GM23338 (cell line): ENCODE results near the gene FAM47E. TPM values are rescaled to one million over a fixed set of nuclear protein-coding genes. Genes with fewer than 3 reads are reported as not detected.

Source experiments
- ATAC-seq: fragments of 200-7000 bp; cut with Tn5 transposase; 3 replicates; pipeline ENCODE4 v1.9.1; 2020
- DNase-seq: peaks from one replicate; pipeline ENCODE4 v3.0.0-alpha.2; 2015; ENCODE audit warnings: low spot score
- H2AFZ ChIP-seq: fragments of 200-600 bp; sonication (generic); 2 replicates; pipeline ENCODE4 v1.8.0; 2016; ENCODE audit warnings: antibody characterized with exemption, mild to moderate bottlenecking, moderate library complexity
- H3F3A ChIP-seq: fragments of 200-600 bp; sonication (generic); replicated peaks from 2 replicates; pipeline ENCODE4 v1.8.0; 2017; ENCODE audit warnings: antibody characterized with exemption, mixed run types, low read depth
- H3K27ac ChIP-seq: fragments of 200-600 bp; sonication (generic); 2 replicates; pipeline ENCODE4 v1.6.1; 2016; ENCODE audit warnings: low read depth
- H3K27me3 ChIP-seq: fragments of 200-600 bp; sonication (generic); 2 replicates; pipeline ENCODE4 v1.8.0; 2016; ENCODE audit warnings: mild to moderate bottlenecking, mixed run types, moderate library complexity; ENCODE audit not compliant: insufficient read depth
- H3K36me3 ChIP-seq: fragments of 200-600 bp; sonication (generic); 2 replicates; pipeline ENCODE4 v1.8.0; 2016; ENCODE audit warnings: mild to moderate bottlenecking; ENCODE audit not compliant: insufficient read depth
- H3K4me1 ChIP-seq: fragments of 200-600 bp; sonication (generic); 2 replicates; pipeline ENCODE4 v1.8.0; 2016; ENCODE audit warnings: mild to moderate bottlenecking, moderate library complexity; ENCODE audit not compliant: insufficient read depth
- H3K4me2 ChIP-seq: fragments of 200-600 bp; sonication (generic); 2 replicates; pipeline ENCODE4 v1.7.1; 2017; ENCODE audit warnings: mixed run types
- H3K4me3 ChIP-seq: fragments of 200-600 bp; sonication (generic); 2 replicates; pipeline ENCODE4 v1.6.1; 2016; ENCODE audit warnings: mixed run types
- H3K79me2 ChIP-seq: fragments of 200-600 bp; sonication (generic); replicated peaks from 2 replicates; pipeline ENCODE4 v1.8.0; 2017; ENCODE audit warnings: mild to moderate bottlenecking; ENCODE audit not compliant: insufficient read depth
- H3K9me2 ChIP-seq: fragments of 200-600 bp; sonication (generic); 2 replicates; pipeline ENCODE4 v1.8.0; 2017; ENCODE audit not compliant: insufficient read depth
- H4K20me1 ChIP-seq: fragments of 200-600 bp; sonication (generic); replicated peaks from 2 replicates; pipeline ENCODE4 v1.8.0; 2017; ENCODE audit warnings: mild to moderate bottlenecking; ENCODE audit not compliant: insufficient read depth
- H3K27ac Mint-ChIP-seq: 2 replicates; pipeline ENCODE4 v1.8.0; 2020; ENCODE audit warnings: inconsistent platforms, mild to moderate bottlenecking, moderate library complexity, mixed read lengths
- H3K27me3 Mint-ChIP-seq: 3 replicates; pipeline ENCODE4 v1.8.0; 2022; ENCODE audit warnings: low read depth, mild to moderate bottlenecking, moderate library complexity, mixed read lengths, inconsistent platforms; ENCODE audit not compliant: insufficient read depth, poor library complexity
- H3K36me3 Mint-ChIP-seq: 3 replicates; pipeline ENCODE4 v1.8.0; 2021; ENCODE audit warnings: low read depth, mild to moderate bottlenecking, inconsistent platforms, moderate library complexity, mixed read lengths
- H3K4me1 Mint-ChIP-seq: 3 replicates; pipeline ENCODE4 v1.8.0; 2020; ENCODE audit warnings: mild to moderate bottlenecking, inconsistent platforms, mixed read lengths
- H3K4me3 Mint-ChIP-seq: 3 replicates; pipeline ENCODE4 v1.8.0; 2021; ENCODE audit warnings: moderate library complexity, mild to moderate bottlenecking, inconsistent platforms, mixed read lengths
- H3K9me3 Mint-ChIP-seq: 3 replicates; pipeline ENCODE4 v1.8.0; 2020; ENCODE audit warnings: moderate library complexity, mild to moderate bottlenecking, inconsistent platforms, mixed read lengths
- CTCF ChIP-seq, 2 experiments: fragments of 200-600 bp in 1 of 2; sonication (generic) in 1 of 2; conservative IDR thresholded peaks; 2 replicates each; pipeline versions ENCODE4 v1.5.1 to v1.6.1; 2016 to 2017; ENCODE audit warnings: antibody characterized with exemption in 2 of 2, low read depth in 2 of 2, mild to moderate bottlenecking in 2 of 2, moderate library complexity in 1 of 2
- EZH2 ChIP-seq: fragments of 200-600 bp; sonication (generic); IDR thresholded peaks from one replicate; pipeline ENCODE4 v1.8.0; 2017; ENCODE audit warnings: antibody characterized with exemption, mild to moderate bottlenecking, low read depth; ENCODE audit not compliant: unreplicated experiment
- NANOG ChIP-seq: IDR thresholded peaks from 2 replicates; pipeline ENCODE4 v1.6.1; 2016; ENCODE audit warnings: antibody characterized with exemption, borderline replicate concordance
- POLR2AphosphoS5 ChIP-seq: IDR thresholded peaks from 2 replicates; pipeline ENCODE4 v1.6.1; 2016; ENCODE audit warnings: antibody characterized with exemption, low read depth
- REST ChIP-seq: IDR thresholded peaks from one replicate; pipeline ENCODE4 v1.6.1; 2018; ENCODE audit warnings: antibody characterized with exemption; ENCODE audit not compliant: unreplicated experiment
- ZNF114 ChIP-seq: fragments of 250-450 bp; sonication (Bioruptor Pico); IDR thresholded peaks from 2 replicates; pipeline ENCODE4 v1.5.0; 2020; ENCODE audit warnings: mild to moderate bottlenecking, moderate library complexity
- ZNF331 ChIP-seq: fragments of 250-450 bp; sonication (Bioruptor Pico); IDR thresholded peaks from 2 replicates; pipeline ENCODE4 v1.5.0; 2020; ENCODE audit warnings: low read depth, mild to moderate bottlenecking, moderate library complexity
- polyA plus RNA-seq: library from polyadenylated mRNA; unstranded; fragments of >200 nt; fragmentation: Nextera tagmentation; extraction: Ambion mirVana; gene quantifications from 2 replicates; pipeline ENCODE4 v1.2.1, GENCODE V29; 2016
- total RNA-seq: library from RNA; depleted of rRNA; stranded (reverse); fragments of >200 nt; shearing (Covaris generic); gene quantifications from 2 replicates; pipeline ENCODE4 v1.2.3, GENCODE V29; 2014

Gene FAM47E
- total and polyA plus RNA-seq, 2 experiments from 2014 or later = 0.66 to 2.3 TPM

GRCh38 chr4:76214177-76214675 lies 37.3 kb upstream of the FAM47E start:
- H3K36me3 Mint-ChIP-seq = no peaks in the 10 kb centered on the region; the same call in 2 of the 3 replicates

GRCh38 chr4:76215077-76215476 lies 36.4 kb upstream of the FAM47E start:
- Histone ChIP-seq H3F3A (peaks cover 21% of the 10 kb centered on the region), H3K4me3 (no peak overlapping the region), H3K79me2 (peaks cover 26% of the 10 kb centered on the region), H4K20me1 (no peaks in the 10 kb centered on the region; the same call in 1 of the 2 replicates), H3K36me3 (no peaks in the 10 kb centered on the region), H3K4me1 (peaks cover 31% of the 10 kb centered on the region), H2AFZ (no peak overlapping the region), H3K27me3 (no peaks in the 10 kb centered on the region), H3K9me2 (no peaks in the 10 kb centered on the region), H3K4me2 (peak overlapping the region; percentile 88; the same call in 1 of the 2 replicates), H3K27ac (no peak overlapping the region)
- ATAC-seq (no peak), DNase-seq (no peak)
- H3K27ac Mint-ChIP-seq = no peak overlapping the region
- peaks cover 7% of the 10 kb centered on the region for H3K27me3 Mint-ChIP-seq
- peaks cover 47% of the 10 kb centered on the region for H3K4me1 Mint-ChIP-seq
- no peaks in the 10 kb centered on the region for H3K9me3 Mint-ChIP-seq
- TF ChIP-seq REST (no peak), EZH2 (no peak), NANOG (no peak), CTCF (conservative IDR thresholded peaks at IDR 0.05; ENCODE audit: low read depth in 2 of 2) (no peak), ZNF331 (CRISPR knock-in tag) (no peak)
- H3K4me3 Mint-ChIP-seq = no peak overlapping the region; the same call in 2 of the 3 replicates
- H3K36me3 Mint-ChIP-seq = no peaks in the 10 kb centered on the region; the same call in 2 of the 3 replicates

More at GRCh38 chr4:76214177-76214675, 37.3 kb upstream of the FAM47E start:
- Histone ChIP-seq H3K27ac (peak overlapping the region; percentile 94), H3K4me2 (peak overlapping the region; percentile 88), H3K4me1 (peaks cover 31% of the 10 kb centered on the region), H4K20me1 (no peaks in the 10 kb centered on the region; the same call in 1 of the 2 replicates), H3K9me2 (no peaks in the 10 kb centered on the region), H3F3A (peaks cover 21% of the 10 kb centered on the region), H3K4me3 (peak overlapping the region; percentile 67), H3K79me2 (peaks cover 34% of the 10 kb centered on the region), H3K27me3 (no peaks in the 10 kb centered on the region), H2AFZ (peak overlapping the region; percentile 95), H3K36me3 (no peaks in the 10 kb centered on the region)
- peak; percentile 16 for ATAC-seq
- H3K27me3 Mint-ChIP-seq = peaks cover 7% of the 10 kb centered on the region
- peak overlapping the region; percentile 91 for H3K27ac Mint-ChIP-seq
- no peaks in the 10 kb centered on the region for H3K9me3 Mint-ChIP-seq
- H3K4me3 Mint-ChIP-seq = peak overlapping the region; percentile 86
- peaks cover 45% of the 10 kb centered on the region for H3K4me1 Mint-ChIP-seq
- DNase-seq = peak; percentile 69
- peak; percentile 51 for TF ChIP-seq POLR2AphosphoS5
- TF ChIP-seq ZNF114 = no peak
